ENCODE results near the gene PRKCQ. TPM values are rescaled to one million over a fixed set of nuclear protein-coding genes. Genes with fewer than 3 reads are reported as not detected.

Gene PRKCQ
- 1 to 10 TPM; 1.5 to 2.2 (median 1.6) TPM for total RNA-seq
- long read RNA-seq, donor 1, partial matches to known transcripts, result 0 of 1 reads
- long read RNA-seq, donor 1, other reads (novel, unspliced or antisense), result 1 of 1 reads
- long read RNA-seq, donor 2, partial matches to known transcripts, result 0 of 1 reads
- long read RNA-seq, donor 2, other reads (novel, unspliced or antisense), result 1 of 1 reads

DNA sequence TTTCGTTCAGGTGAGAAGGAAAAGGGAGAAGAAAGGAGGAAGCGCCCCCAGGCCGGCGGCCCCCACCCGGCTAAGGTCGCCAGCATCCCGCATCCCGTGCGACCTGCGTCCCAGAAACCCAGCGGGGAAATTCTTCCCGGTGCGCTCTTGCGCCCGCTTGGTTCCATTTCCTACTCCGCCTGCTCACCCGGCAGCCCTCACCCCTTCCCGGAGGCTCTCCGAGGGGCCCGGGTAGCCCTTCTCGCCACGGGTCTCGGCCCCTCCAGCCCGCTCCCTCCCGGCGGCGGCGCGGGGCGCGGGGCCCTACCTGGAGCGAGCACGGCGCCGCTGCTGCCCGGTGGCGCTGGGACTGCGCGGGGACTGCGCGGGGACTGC, at the start of gene PRKCQ:
Gene PRKCQ, minus strand, starts transcription at position 373 of the 375 bp plus-strand sequence. CDS start 65,141 bp downstream, outside the sequence.
- intact Hi-C loops (cut with DNase I, micrococcal nuclease), result no loop called here
- H3K36me3 ChIP-seq (ENCODE audit: low read depth), result no peaks in the 10 kb centered on the region
- peak; percentile 53 for ATAC-seq
- TF ChIP-seq, protein P1, sequence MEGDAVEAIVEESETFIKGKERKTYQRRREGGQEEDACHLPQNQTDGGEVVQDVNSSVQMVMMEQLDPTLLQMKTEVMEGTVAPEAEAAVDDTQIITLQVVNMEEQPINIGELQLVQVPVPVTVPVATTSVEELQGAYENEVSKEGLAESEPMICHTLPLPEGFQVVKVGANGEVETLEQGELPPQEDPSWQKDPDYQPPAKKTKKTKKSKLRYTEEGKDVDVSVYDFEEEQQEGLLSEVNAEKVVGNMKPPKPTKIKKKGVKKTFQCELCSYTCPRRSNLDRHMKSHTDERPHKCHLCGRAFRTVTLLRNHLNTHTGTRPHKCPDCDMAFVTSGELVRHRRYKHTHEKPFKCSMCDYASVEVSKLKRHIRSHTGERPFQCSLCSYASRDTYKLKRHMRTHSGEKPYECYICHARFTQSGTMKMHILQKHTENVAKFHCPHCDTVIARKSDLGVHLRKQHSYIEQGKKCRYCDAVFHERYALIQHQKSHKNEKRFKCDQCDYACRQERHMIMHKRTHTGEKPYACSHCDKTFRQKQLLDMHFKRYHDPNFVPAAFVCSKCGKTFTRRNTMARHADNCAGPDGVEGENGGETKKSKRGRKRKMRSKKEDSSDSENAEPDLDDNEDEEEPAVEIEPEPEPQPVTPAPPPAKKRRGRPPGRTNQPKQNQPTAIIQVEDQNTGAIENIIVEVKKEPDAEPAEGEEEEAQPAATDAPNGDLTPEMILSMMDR (IDR thresholded peaks at IDR 0.05), result no peak
- peak within 1 kb of the TSS; percentile 58 for H3K4me3 ChIP-seq
- no peaks in the 10 kb centered on the region for H3K4me1 ChIP-seq (ENCODE audit: low read depth)
- no peaks in the 10 kb centered on the region for H3K9me3 ChIP-seq
- DNase-seq, result peak in 2 of 3 donors; percentile 33 to 60

DNA sequence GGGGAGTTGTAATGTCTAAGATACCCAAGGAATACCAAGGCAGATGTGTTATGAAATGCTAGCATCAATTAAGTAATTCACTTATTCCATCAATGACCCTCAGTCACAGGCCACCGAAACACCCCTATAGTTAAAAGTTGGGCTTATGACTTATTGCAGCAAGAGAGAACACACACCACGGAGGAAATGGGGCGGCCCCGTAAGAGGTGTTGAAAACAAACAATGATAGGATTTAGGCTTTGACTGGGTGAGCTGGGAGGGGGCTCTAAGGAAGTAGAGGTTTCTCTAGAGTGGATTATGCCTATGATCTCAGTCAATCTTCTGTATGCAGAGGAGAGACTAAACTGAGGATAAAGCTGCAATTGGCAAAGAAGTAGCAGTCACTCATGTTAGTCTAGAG, 45.4 kb upstream of the PRKCQ start:
- Histone ChIP-seq H3K4me1 (ENCODE audit: low read depth) (no peaks in the 10 kb centered on the region), H3K36me3 (ENCODE audit: low read depth) (no peaks in the 10 kb centered on the region), H3K4me3 (no peak overlapping the region), H3K9me3 (no peaks in the 10 kb centered on the region)
- TF ChIP-seq, protein P1 (IDR thresholded peaks at IDR 0.05), result no peak
- DNase-seq, result no peak
- no peak for ATAC-seq
- intact Hi-C loops (cut with DNase I, micrococcal nuclease), result no loop called here

DNA sequence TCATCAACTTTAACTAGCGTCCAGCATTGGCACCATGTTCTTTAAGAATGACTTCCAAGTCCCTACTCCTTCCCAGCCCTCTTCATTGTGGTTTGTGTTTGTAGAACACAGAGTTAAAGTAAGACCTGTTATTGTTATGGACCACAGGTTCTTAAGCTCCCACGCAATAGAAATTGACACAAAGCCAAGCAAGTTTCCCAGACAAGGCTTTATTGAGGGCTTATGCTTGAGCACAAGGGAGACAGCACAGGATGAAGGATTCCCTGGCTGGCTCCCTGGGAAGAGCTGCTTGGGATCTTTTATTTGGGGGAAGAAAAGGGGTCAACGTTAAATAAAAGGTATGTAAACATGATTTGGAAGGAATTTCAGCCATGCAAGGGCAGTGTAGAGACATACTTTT, 44.3 kb upstream of the PRKCQ start:
- intact Hi-C loops (cut with DNase I, micrococcal nuclease), result no loop called here
- H3K36me3 ChIP-seq (ENCODE audit: low read depth), result no peaks in the 10 kb centered on the region
- TF ChIP-seq, protein P1 (IDR thresholded peaks at IDR 0.05), result no peak
- no peak for DNase-seq
- no peak overlapping the region for H3K4me3 ChIP-seq
- ATAC-seq, result no peak
- no peaks in the 10 kb centered on the region for H3K9me3 ChIP-seq
- no peaks in the 10 kb centered on the region for H3K4me1 ChIP-seq (ENCODE audit: low read depth)

DNA sequence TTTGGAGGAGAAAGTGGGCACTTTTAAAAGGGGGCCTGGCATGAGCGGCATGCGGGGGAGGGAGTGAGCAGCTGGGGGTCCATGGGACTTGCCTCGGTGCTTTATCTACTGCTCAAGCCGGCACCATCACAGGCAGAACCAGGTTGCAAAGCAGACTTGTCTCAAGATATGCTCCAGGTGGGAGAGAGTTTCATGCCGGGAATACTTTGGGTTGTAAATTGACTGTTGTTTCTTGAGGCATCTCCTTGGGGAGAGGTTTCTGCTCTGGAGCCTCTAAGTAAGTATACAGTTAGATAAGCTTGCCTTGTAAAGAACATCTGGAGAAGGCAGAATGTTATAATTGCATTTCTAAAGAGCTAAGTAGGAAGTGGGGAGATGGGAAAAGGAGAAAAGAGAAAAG, 42.8 kb upstream of the PRKCQ start:
- Histone ChIP-seq H3K9me3 (no peaks in the 10 kb centered on the region), H3K4me3 (no peak overlapping the region), H3K4me1 (ENCODE audit: low read depth) (no peaks in the 10 kb centered on the region), H3K36me3 (ENCODE audit: low read depth) (no peaks in the 10 kb centered on the region)
- DNase-seq (no peak), ATAC-seq (no peak)
- TF ChIP-seq, protein P1 (IDR thresholded peaks at IDR 0.05), result no peak
- intact Hi-C loops (cut with DNase I, micrococcal nuclease), result no loop called here

DNA sequence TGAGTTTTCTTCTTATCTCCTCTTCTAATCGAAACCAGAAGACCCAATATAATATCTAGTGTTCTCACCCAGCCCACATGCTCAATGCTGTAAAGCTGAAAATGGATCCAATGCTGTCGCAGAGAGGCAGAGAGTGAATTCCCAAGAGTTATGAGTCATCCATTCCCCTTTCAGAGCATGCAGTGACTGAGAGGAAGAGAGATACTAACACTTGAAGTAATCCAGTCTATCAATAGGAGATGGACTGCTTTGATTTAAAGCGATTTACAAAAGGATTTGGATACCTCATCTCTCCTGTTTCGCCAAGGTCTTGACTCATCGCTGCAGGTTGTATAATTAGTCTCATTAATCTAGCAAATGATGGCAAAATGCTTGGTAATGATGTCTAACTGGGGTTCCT, 41.5 kb upstream of the PRKCQ start:
- no peaks in the 10 kb centered on the region for H3K4me1 ChIP-seq (ENCODE audit: low read depth)
- no peak overlapping the region for H3K4me3 ChIP-seq
- H3K9me3 ChIP-seq, result no peaks in the 10 kb centered on the region
- DNase-seq (no peak), ATAC-seq (no peak)
- intact Hi-C loops (cut with DNase I, micrococcal nuclease), result no loop called here
- TF ChIP-seq, protein P1 (IDR thresholded peaks at IDR 0.05), result no peak
- H3K36me3 ChIP-seq (ENCODE audit: low read depth), result no peaks in the 10 kb centered on the region

DNA sequence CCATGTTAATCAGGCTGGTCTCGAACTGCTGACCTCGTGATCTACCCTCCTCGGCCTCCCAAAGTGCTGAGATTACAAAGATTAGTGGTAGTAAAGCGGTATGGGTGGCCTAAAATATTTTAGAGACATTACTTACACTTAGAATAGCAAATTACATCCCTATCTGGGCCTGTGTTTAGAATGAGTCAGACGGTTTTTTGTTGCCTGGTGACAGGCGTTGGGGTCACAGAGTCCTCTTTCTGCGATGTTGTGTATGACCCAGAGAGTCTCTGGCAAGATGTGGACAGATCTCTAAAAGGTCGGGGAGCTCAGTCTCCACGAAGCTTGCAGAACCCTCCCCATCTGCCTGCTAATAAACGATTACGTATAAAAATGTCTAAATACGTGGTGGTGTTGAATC, 39.6 kb upstream of the PRKCQ start:
- DNase-seq, result no peak
- ATAC-seq, result no peak
- no peaks in the 10 kb centered on the region for H3K9me3 ChIP-seq
- no peak overlapping the region for H3K4me3 ChIP-seq
- no peaks in the 10 kb centered on the region for H3K4me1 ChIP-seq (ENCODE audit: low read depth)
- no peaks in the 10 kb centered on the region for H3K36me3 ChIP-seq (ENCODE audit: low read depth)
- TF ChIP-seq, protein P1 (IDR thresholded peaks at IDR 0.05), result no peak
- intact Hi-C loops (cut with DNase I, micrococcal nuclease), result no loop called here
